Stimulated activated CD8-positive, alpha-beta memory T cell treated with anti-CD3 and anti-CD28 coated beads, Interleukin-2, amount 100 ng/mL, for 48 hours (primary cell): Measurements from ENCODE around the gene TMEM248.
"Not testable (repeated sequence)": the region's sequence is repeated elsewhere in the genome, so short reads cannot be mapped to it uniquely, and the experiment has no call there.

Experiments used
- DNase-seq, 2 donors: peaks; one replicate each; pipeline ENCODE4 v3.0.0-alpha.2; 2020; ENCODE audit warnings: low read depth in 2 of 2

Gene TMEM248

GRCh38 chr7:66920769-66921395 is at the start of gene TMEM248:
TSS of gene TMEM248 (plus strand) at chr7:66921225. CDS start at chr7:66941866, 20,641 bp downstream.
- peak; percentile 85 to 89 for DNase-seq

GRCh38 chr7:66873476-66873875 is 47.5 kb upstream of the TMEM248 start:
- DNase-seq = no peak

GRCh38 chr7:66877577-66878300 is 43.3 kb upstream of the TMEM248 start:
- DNase-seq = no peak

GRCh38 chr7:66878301-66878685 is 42.7 kb upstream of the TMEM248 start:
- DNase-seq = not testable (repeated sequence)

GRCh38 chr7:66880053-66880452 is 41.0 kb upstream of the TMEM248 start:
- no peak for DNase-seq

GRCh38 chr7:66880577-66880976 is 40.4 kb upstream of the TMEM248 start:
- DNase-seq = not testable (repeated sequence)

- DNase-seq = no peak
These were observed 37.3 kb upstream of the TMEM248 start for GRCh38 chr7:66883716-66884115.

- DNase-seq = not testable (repeated sequence)
These were observed 36.5 kb upstream of the TMEM248 start for GRCh38 chr7:66884556-66884955.

GRCh38 chr7:66886152-66886551 is 34.9 kb upstream of the TMEM248 start:
- no peak for DNase-seq

- not testable (repeated sequence) for DNase-seq
These were observed 32.8 kb upstream of the TMEM248 start for GRCh38 chr7:66888223-66888622.

GRCh38 chr7:66894463-66895080 is 26.5 kb upstream of the TMEM248 start:
- DNase-seq = no peak

GRCh38 chr7:66896441-66896840 is 24.6 kb upstream of the TMEM248 start:
- DNase-seq = no peak

GRCh38 chr7:66899552-66900280 is 21.3 kb upstream of the TMEM248 start:
- DNase-seq = no peak

- no peak for DNase-seq
These were observed 18.8 kb upstream of the TMEM248 start for GRCh38 chr7:66901941-66902843.

GRCh38 chr7:66902844-66903180 is 18.2 kb upstream of the TMEM248 start:
- DNase-seq = no peak

- DNase-seq = no peak
These were observed 17.5 kb upstream of the TMEM248 start for GRCh38 chr7:66903360-66904062.

- no peak for DNase-seq
These were observed 16.9 kb upstream of the TMEM248 start for GRCh38 chr7:66904063-66904593.

GRCh38 chr7:66905278-66905677 is 15.7 kb upstream of the TMEM248 start:
- no peak for DNase-seq

- DNase-seq = no peak
These were observed 15.3 kb upstream of the TMEM248 start for GRCh38 chr7:66905689-66906088.

GRCh38 chr7:66907731-66908130 is 13.3 kb upstream of the TMEM248 start:
- DNase-seq = no peak
